Pulmonary artery endothelial cell (primary cell): ENCODE results near the gene PDGFA. TPM values are rescaled to one million over a fixed set of nuclear protein-coding genes. Genes with fewer than 3 reads are reported as not detected.

Experiments used
- total RNA-seq: library from RNA; depleted of rRNA; stranded (reverse); fragments of >200 nt; gene quantifications from 2 replicates; pipeline ENCODE4 v1.2.3, GENCODE V29; 2014

The PDGFA gene
- total RNA-seq, 1 donor from 2014 or later = 63.2 TPM

Other genes starting within 250 kb of the PDGFA start
- not detected in 2 replicates for gene FOXL3, start 229.7 kb downstream of the PDGFA start, total RNA-seq
- 19.3 and 24.0 TPM in 2 replicates for gene DNAAF5, start 206.9 kb upstream of the PDGFA start, total RNA-seq
- 24.5 and 27.2 TPM in 2 replicates for gene PRKAR1B, start 207.4 kb upstream of the PDGFA start, total RNA-seq